ENCODE measurements around the gene MYBBP1A.

Gene MYBBP1A, protein sequence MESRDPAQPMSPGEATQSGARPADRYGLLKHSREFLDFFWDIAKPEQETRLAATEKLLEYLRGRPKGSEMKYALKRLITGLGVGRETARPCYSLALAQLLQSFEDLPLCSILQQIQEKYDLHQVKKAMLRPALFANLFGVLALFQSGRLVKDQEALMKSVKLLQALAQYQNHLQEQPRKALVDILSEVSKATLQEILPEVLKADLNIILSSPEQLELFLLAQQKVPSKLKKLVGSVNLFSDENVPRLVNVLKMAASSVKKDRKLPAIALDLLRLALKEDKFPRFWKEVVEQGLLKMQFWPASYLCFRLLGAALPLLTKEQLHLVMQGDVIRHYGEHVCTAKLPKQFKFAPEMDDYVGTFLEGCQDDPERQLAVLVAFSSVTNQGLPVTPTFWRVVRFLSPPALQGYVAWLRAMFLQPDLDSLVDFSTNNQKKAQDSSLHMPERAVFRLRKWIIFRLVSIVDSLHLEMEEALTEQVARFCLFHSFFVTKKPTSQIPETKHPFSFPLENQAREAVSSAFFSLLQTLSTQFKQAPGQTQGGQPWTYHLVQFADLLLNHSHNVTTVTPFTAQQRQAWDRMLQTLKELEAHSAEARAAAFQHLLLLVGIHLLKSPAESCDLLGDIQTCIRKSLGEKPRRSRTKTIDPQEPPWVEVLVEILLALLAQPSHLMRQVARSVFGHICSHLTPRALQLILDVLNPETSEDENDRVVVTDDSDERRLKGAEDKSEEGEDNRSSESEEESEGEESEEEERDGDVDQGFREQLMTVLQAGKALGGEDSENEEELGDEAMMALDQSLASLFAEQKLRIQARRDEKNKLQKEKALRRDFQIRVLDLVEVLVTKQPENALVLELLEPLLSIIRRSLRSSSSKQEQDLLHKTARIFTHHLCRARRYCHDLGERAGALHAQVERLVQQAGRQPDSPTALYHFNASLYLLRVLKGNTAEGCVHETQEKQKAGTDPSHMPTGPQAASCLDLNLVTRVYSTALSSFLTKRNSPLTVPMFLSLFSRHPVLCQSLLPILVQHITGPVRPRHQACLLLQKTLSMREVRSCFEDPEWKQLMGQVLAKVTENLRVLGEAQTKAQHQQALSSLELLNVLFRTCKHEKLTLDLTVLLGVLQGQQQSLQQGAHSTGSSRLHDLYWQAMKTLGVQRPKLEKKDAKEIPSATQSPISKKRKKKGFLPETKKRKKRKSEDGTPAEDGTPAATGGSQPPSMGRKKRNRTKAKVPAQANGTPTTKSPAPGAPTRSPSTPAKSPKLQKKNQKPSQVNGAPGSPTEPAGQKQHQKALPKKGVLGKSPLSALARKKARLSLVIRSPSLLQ (N-terminal part only)

DNA sequence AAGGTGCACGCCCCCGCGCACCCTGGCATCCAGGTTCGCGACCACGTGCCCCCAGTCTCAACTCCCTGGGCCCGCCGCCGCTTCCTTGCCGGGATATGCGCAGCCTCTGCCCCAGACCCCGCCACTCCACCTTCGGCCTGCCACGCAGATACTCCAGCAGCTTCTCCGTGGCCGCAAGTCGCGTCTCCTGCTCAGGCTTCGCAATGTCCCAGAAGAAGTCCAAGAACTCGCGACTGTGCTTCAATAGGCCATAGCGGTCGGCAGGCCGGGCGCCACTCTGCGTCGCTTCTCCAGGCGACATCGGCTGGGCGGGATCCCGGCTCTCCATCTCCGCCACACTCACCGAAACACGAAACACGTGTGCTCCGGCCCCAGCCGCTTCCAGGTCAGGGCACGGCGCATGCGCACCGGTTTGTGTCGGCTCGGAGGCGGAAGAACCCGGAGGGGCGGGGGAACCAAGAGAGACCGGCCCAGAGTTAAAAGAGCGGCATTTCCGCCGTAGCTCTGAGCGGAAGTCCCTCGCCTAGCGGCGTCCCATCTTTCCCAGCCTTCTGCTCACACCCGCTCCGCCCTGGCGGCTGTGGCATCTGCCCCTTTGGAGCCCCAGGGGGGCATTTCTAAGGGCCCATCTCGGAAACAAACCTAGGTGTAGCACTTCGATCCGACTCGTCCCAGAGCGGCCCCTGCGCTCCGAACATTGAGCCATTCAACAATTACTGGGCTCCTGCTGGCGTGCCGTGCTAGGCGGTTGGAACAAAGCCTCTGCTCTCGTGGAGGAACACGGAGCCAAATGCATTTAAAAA, at the start of gene MYBBP1A:
MYBBP1A (minus strand) TSS at position 388 of the 803 bp plus-strand sequence; CDS start at position 328, 60 bp downstream.
- TF ChIP-seq GATA2 (IDR thresholded peaks at IDR 0.05; ENCODE audit: low read depth, low read length) (no peak), GATA3 (IDR thresholded peaks at IDR 0.05; ENCODE audit: low read depth, low read length) (no peak)

DNA sequence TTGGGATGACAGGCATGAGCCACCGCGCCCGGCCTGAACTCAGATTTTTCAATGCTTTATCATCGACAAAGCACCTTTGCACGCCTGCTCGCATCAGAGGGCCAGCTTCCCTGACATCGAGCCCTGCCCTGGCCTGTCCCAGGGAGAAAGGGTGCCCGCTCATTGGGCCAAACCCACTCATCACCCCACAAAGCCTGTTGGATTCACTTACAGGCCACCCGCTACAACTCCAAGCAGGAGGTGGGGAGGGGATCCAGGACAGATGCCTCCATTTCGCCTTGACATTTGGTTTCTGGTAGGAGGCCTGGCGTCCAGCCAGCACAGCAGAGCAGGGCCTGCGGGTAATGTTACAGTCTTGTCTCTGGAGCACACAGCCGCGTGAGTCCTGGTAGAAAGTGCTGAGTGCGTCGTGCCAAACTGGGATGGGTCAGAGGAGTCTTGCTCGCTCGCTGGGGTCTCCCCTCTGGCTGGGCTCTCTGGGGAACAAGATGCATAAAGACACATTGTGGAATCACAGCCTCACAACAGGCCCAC, 49.0 kb upstream of the MYBBP1A start:
- TF ChIP-seq GATA3 (IDR thresholded peaks at IDR 0.05; ENCODE audit: low read depth, low read length), result no peak
- TF ChIP-seq GATA2 (IDR thresholded peaks at IDR 0.05; ENCODE audit: low read depth, low read length), result no peak

DNA sequence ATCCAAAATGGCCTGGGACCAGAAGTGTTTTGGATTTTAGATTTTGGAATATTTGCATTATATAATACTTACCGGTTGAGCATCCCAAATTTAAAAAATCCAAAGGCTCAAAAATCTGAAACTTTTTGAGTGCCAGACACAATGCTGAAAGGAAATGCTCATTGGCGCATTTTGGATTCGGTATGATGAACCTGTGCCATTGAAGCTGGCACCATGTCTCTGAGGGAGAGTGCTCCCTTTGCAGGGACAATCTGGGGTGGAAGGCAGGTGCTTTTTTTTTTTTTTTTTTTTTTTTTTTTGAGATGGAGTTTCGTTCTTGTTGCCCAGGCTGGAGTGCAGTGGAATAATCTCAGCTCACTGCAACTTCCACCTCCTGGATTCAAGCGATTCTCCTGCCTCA, 46.9 kb upstream of the MYBBP1A start:
- TF ChIP-seq GATA3 (IDR thresholded peaks at IDR 0.05; ENCODE audit: low read depth, low read length), result no peak

DNA sequence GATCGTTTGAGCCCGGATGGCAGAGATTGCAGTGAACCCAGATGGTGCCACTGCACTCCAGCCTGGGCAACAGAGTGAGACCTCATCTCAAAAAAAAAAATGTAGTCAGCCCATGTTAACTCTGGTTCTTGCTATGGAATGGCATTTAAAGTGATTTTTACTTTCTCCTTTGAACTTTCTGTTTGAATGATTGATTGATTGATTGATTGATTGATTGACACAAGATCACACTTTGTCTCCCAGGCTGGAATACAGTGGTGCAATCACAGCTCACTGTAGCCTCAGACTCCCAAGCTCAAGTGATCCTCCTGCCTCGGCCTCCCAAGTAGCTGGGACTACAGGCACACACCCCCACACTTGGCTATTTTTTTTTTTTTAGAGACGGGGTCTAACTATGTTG, 46.1 kb upstream of the MYBBP1A start:
- no peak for TF ChIP-seq GATA2 (IDR thresholded peaks at IDR 0.05; ENCODE audit: low read depth, low read length)
- TF ChIP-seq GATA3 (IDR thresholded peaks at IDR 0.05; ENCODE audit: low read depth, low read length), result no peak

DNA sequence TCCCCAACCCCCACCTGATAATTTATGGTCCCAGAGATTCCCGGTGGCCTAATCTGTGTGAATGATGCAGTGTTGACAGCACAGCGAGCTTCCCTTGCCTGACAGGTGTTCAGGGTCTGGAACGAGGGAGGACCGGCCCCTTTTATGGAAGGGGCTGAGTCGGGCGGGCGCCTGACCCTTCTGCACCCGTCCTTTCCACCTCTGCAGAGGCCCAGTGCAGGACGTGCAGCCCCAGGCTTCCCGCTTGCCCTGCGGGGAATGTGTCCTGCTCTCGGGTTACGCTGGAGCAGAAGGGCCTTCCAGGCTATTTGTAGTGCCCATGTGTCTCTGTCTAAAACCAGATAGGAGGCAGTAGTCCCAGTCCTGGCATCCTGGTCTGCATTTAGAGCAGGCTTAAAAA, 45.4 kb upstream of the MYBBP1A start:
- no peak for TF ChIP-seq GATA3 (IDR thresholded peaks at IDR 0.05; ENCODE audit: low read depth, low read length)
- no peak for TF ChIP-seq GATA2 (IDR thresholded peaks at IDR 0.05; ENCODE audit: low read depth, low read length)

DNA sequence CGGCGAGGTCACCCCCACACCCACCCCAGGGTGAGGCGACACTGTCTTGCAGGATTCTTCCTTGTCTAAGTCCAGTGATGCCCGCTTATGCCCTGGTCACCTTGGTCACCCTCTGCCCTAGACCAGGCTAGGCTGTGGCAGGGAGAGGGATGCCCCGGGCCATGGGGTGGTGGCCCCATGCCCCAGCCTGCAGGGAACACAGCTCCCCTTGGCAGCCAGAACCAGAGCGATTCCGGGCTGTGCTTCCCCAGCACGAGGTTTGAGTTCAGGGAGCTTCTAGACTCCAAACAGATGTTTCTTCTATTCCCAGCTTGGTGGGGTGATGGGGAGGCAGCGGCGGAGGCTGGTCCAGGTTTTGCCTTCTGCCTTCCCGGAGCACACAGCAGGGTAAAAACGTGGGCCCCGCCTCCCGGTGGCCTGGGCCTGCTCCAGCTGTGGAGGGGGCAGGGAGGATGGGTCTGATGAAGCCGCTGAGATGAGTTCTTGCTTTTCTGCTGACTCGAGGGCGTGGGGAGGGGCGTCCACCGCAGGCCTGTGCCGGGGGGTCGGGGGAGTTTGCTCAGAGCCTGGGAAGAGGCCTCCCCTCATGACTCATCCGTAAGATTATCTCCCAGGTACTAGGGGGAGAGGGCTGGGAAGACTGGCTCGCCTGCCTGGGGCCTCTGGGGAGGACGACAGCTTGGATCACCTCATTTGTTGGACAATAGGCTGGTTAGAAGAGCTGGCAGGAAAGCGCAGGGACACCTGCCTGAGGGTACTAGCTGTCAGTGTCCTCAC, 44.5 kb upstream of the MYBBP1A start:
- TF ChIP-seq GATA3 (IDR thresholded peaks at IDR 0.05; ENCODE audit: low read depth, low read length) (no peak), GATA2 (IDR thresholded peaks at IDR 0.05; ENCODE audit: low read depth, low read length) (no peak)

DNA sequence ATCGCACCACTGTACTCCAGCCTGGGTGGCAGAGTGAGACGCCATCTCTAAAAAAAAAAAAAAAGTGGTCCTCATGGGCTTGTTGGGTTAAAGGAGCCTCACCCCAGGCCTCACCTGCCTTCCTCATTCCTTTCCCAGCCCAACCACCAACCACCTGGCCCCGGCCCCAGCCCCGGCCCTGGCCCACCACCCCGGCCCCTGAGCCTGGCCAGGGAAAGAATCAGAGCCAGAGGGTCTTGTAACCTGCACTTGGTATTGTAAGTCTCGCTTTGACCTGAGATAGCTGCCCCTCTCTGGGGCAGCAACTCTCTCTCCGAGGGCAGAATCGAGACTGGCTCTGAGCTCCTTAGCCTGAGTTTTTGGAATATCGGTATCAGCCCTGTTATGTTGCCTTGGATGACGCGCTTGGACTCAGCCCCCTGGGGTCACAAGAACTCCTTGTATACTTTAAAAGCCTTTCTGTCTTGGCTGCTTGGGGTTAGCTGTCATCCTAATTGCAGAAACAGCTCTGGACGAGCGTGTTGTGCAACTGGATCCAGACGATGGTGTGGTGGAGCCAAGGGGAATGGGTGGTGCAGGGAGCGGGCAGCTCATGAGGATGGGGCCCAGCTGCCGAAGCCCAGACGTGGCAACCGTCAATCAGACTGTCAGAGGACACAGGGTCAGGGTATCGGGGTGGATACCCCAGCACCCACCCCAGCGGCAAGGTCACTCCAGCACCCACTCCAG, 43.8 kb upstream of the MYBBP1A start:
- TF ChIP-seq GATA2 (IDR thresholded peaks at IDR 0.05; ENCODE audit: low read depth, low read length) (no peak), GATA3 (IDR thresholded peaks at IDR 0.05; ENCODE audit: low read depth, low read length) (no peak)

DNA sequence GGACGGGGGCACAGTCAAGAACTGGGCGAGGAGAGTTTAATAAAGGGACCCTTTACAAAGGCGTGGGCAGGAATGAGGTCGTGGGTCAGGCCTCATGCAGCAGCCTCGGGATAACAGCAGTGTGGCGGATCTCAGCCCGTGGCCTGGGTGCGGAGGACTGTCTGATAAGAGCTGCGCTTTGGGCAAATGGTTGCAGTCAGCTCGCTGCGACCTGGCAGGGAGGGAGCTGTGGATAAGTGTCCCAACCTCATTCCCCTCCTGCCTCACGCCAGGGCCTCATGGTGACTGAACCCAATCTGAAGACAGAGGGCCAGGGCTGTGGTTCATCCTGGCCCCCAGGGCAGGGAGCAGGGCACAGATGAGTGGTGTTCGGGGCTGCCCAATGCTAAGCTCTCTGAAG, 42.8 kb upstream of the MYBBP1A start:
- TF ChIP-seq GATA2 (IDR thresholded peaks at IDR 0.05; ENCODE audit: low read depth, low read length), result no peak
- no peak for TF ChIP-seq GATA3 (IDR thresholded peaks at IDR 0.05; ENCODE audit: low read depth, low read length)

DNA sequence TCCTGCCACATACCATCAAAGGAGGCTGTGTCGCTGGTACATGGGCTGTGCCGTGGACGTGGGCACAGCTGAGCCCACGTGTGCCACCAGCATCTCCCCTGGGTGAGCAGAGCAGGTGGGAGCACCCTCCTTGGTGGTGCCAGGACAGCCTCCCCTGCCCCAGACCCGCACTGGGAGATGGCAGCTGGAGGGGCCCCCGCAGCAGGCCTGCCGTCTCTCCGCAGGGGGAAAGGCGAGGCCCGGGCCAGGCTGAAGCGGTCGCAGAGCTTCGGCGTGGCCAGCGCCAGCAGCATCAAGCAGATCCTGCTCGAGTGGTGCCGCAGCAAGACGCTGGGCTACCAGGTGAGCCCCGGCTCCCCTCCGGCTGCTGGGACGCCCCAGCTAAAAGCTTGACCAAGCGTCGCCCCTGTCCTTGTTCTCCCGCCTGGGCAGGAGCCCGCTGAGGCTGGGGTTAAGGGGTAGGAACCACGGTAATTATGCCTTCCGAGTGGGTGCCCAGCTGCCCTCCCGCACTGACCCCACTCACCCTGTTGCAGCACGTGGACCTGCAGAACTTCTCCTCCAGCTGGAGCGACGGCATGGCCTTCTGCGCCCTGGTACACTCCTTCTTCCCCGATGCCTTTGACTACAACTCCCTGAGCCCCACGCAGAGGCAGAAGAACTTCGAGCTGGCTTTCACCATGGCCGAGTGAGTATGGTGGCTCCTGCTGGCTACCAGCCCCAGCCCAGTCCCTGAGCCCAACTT, 41.6 kb upstream of the MYBBP1A start:
- TF ChIP-seq GATA3 (IDR thresholded peaks at IDR 0.05; ENCODE audit: low read depth, low read length) (no peak), GATA2 (IDR thresholded peaks at IDR 0.05; ENCODE audit: low read depth, low read length) (no peak)

DNA sequence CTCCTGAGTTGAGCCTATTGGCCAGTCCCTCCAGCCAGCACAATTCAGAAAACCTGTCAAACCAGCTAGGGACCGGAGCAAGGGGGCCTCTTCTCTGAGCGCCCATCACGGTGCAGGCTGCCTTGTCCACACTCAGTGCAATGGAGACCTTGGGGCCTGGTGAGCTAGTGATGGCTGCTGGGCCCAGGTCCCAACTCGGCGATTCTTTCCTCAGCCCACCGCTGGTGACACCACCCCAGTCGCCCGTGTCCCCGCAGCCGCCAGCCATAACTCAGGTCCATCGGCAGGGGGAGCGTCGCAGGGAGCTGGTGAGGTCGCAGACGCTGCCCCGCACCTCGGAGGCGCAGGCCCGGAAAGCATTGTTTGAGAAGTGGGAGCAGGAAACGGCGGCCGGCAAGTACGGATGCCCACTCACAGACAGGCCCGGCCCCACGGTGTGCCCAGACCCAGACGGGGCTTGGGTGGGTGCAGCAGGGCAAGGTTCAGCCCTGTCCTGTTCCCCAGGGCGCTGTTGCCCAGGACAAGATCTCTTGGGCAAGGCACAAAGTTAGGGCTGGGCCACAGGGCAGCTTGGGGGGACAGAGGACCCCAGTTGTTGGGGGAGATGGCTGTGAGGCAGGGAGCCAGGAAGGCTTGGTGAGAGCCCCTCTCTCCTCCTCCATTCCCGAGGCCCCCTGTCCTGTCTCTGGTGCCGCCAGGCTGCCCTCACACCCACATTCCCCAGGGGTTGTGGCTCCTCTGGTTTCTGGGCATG, 39.9 kb upstream of the MYBBP1A start:
- no peak for TF ChIP-seq GATA3 (IDR thresholded peaks at IDR 0.05; ENCODE audit: low read depth, low read length)
- no peak for TF ChIP-seq GATA2 (IDR thresholded peaks at IDR 0.05; ENCODE audit: low read depth, low read length)

Data from SH-SY5Y (cell line).